Tibial nerve (tissue), 3 donors: ENCODE results near the gene HOMER3.

Source experiments
- POLR2A ChIP-seq, 2 donors: fragments of 450-650 bp; IDR thresholded peaks; one replicate each; pipeline ENCODE4 v1.6.1; 2017; ENCODE audit warnings: antibody characterized with exemption in 2 of 2, mild to moderate bottlenecking in 2 of 2, moderate library complexity in 2 of 2
- TF ChIP-seq, protein P1 (sequence below), 5 experiments: fragments of 200-600 bp in 3 of 5; fragments of 450-650 bp in 2 of 5; sonication (generic) in 3 of 5; IDR thresholded peaks; one replicate each; pipeline ENCODE4 v1.5.1; 2016 to 2019; ENCODE audit warnings: antibody characterized with exemption in 5 of 5, mild to moderate bottlenecking in 3 of 5, moderate library complexity in 2 of 5

DNA sequence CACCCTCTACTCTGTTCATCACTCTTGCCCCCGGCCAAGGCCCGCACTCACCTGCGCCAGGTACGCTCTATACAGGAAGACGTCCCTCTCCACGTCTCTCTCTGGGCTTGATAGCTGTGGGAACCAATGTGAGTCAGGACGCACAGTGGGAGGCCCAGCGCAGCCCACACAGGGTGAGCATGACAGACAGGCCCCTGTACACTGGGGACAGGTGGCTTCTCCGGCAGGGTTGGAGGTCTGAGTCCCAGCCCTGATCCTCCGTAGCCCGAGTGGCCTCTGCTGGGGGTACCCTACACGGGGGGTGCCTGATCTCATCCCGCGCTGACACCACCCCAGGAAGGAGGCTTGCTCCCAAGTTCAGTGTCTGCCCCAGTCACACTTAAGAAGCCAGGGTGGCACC lies 28.1 kb downstream of the HOMER3 start:
- TF ChIP-seq, protein P1, sequence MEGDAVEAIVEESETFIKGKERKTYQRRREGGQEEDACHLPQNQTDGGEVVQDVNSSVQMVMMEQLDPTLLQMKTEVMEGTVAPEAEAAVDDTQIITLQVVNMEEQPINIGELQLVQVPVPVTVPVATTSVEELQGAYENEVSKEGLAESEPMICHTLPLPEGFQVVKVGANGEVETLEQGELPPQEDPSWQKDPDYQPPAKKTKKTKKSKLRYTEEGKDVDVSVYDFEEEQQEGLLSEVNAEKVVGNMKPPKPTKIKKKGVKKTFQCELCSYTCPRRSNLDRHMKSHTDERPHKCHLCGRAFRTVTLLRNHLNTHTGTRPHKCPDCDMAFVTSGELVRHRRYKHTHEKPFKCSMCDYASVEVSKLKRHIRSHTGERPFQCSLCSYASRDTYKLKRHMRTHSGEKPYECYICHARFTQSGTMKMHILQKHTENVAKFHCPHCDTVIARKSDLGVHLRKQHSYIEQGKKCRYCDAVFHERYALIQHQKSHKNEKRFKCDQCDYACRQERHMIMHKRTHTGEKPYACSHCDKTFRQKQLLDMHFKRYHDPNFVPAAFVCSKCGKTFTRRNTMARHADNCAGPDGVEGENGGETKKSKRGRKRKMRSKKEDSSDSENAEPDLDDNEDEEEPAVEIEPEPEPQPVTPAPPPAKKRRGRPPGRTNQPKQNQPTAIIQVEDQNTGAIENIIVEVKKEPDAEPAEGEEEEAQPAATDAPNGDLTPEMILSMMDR (IDR thresholded peaks at IDR 0.05): no peak
- no peak for TF ChIP-seq POLR2A (IDR thresholded peaks at IDR 0.05)
